ENCODE data around the gene ACHE.
A peak's percentile ranks its signal among the peaks of the same experiment; 100 is the strongest.

The ACHE gene

GRCh38 chr7:100884736-100885439 is 10.8 kb downstream of the ACHE start:
- no peak for DNase-seq

GRCh38 chr7:100882785-100883526 is 12.7 kb downstream of the ACHE start:
- no peak for DNase-seq

- no peak for DNase-seq
Observed at GRCh38 chr7:100882201-100882600, 13.5 kb downstream of the ACHE start.

GRCh38 chr7:100881136-100881535 is 14.6 kb downstream of the ACHE start:
- no peak for DNase-seq

- no peak for DNase-seq
Observed at GRCh38 chr7:100880645-100881044, 15.0 kb downstream of the ACHE start.

- no peak for DNase-seq
Observed at GRCh38 chr7:100879685-100880261, 15.9 kb downstream of the ACHE start.

- DNase-seq: no peak
Observed at GRCh38 chr7:100878685-100879084, 17.0 kb downstream of the ACHE start.

GRCh38 chr7:100878013-100878412 is 17.7 kb downstream of the ACHE start:
- no peak for DNase-seq

GRCh38 chr7:100875356-100875751 is 20.3 kb downstream of the ACHE start:
- DNase-seq: peak in 1 of 2 experiments; percentile 65

- peak; percentile 99 to 100 for DNase-seq
Observed at GRCh38 chr7:100874577-100875355, 20.9 kb downstream of the ACHE start, which contains the start of gene SRRT. SRRT (plus strand) TSS chr7:100875103; CDS start chr7:100875591, 488 bp downstream.

GRCh38 chr7:100874300-100874576 is 21.4 kb downstream of the ACHE start:
- no peak for DNase-seq

GRCh38 chr7:100873599-100874299 is 21.9 kb downstream of the ACHE start:
- DNase-seq: no peak

- no peak for DNase-seq
Observed at GRCh38 chr7:100867776-100868485, 27.8 kb downstream of the ACHE start.

- peak; percentile 81 for DNase-seq
Observed at GRCh38 chr7:100867040-100867775, 28.5 kb downstream of the ACHE start, which contains the start of gene TRIP6. TRIP6 (plus strand) TSS chr7:100867387; CDS start chr7:100867498, 111 bp downstream.

GRCh38 chr7:100866729-100867039 is 29.0 kb downstream of the ACHE start:
- DNase-seq: no peak

- DNase-seq: peak; percentile 54 to 65
Observed at GRCh38 chr7:100865938-100866728, 29.6 kb downstream of the ACHE start.

- no peak for DNase-seq
Observed at GRCh38 chr7:100865372-100865911, 30.2 kb downstream of the ACHE start.

- no peak for DNase-seq
Observed at GRCh38 chr7:100864263-100864845, 31.3 kb downstream of the ACHE start.

- DNase-seq: no peak
Observed at GRCh38 chr7:100863406-100863950, 32.2 kb downstream of the ACHE start.

- no peak for DNase-seq
Observed at GRCh38 chr7:100861616-100861985, 34.1 kb downstream of the ACHE start.

All from activated T-cell treated with anti-CD3 and anti-CD28 coated beads, Interleukin-2, amount 50 U/mL, for 48 hours (primary cell).